SJCRH30 (cell line): ENCODE measurements around the gene ILKAP. TPM values are rescaled to one million over a fixed set of nuclear protein-coding genes. Genes with fewer than 3 reads are reported as not detected.
"Not testable (repeated sequence)": the region's sequence is repeated elsewhere in the genome, so short reads cannot be mapped to it uniquely, and the experiment has no call there.

Source experiments
- DNase-seq, 2 experiments: peaks; one replicate each; pipeline ENCODE4 v3.0.0-alpha.2; 2015 to 2020
- H3K27ac ChIP-seq: fragments of 250-450 bp; sonication (Bioruptor Pico); 2 replicates; pipeline ENCODE4 v1.5.1; 2020; ENCODE audit warnings: mild to moderate bottlenecking, moderate library complexity
- H3K27me3 ChIP-seq: fragments of 250-450 bp; sonication (Bioruptor Pico); 2 replicates; pipeline ENCODE4 v1.5.1; 2020; ENCODE audit warnings: mild to moderate bottlenecking, moderate library complexity
- H3K36me3 ChIP-seq: fragments of 250-450 bp; sonication (Bioruptor Pico); 2 replicates; pipeline ENCODE4 v1.5.1; 2020; ENCODE audit warnings: mild to moderate bottlenecking, moderate library complexity
- H3K4me1 ChIP-seq: fragments of 250-450 bp; sonication (Bioruptor Pico); 2 replicates; pipeline ENCODE4 v1.5.1; 2020; ENCODE audit warnings: mild to moderate bottlenecking, moderate library complexity
- H3K4me3 ChIP-seq: fragments of 250-450 bp; sonication (Bioruptor Pico); 2 replicates; pipeline ENCODE4 v1.5.1; 2020; ENCODE audit warnings: mild to moderate bottlenecking, moderate library complexity
- H3K9me3 ChIP-seq: fragments of 250-450 bp; sonication (Bioruptor Pico); replicated peaks from 2 replicates; pipeline ENCODE4 v1.5.1; 2020; ENCODE audit warnings: mild to moderate bottlenecking, moderate library complexity
- total RNA-seq: library from RNA; depleted of rRNA; stranded (reverse); fragments of >200 nt; shearing (Covaris generic); gene quantifications from 2 replicates; pipeline ENCODE4 v1.2.3, GENCODE V29; 2014

Gene ILKAP
- total RNA-seq, 1 experiment from 2014 or later, result 71.1 TPM

DNA sequence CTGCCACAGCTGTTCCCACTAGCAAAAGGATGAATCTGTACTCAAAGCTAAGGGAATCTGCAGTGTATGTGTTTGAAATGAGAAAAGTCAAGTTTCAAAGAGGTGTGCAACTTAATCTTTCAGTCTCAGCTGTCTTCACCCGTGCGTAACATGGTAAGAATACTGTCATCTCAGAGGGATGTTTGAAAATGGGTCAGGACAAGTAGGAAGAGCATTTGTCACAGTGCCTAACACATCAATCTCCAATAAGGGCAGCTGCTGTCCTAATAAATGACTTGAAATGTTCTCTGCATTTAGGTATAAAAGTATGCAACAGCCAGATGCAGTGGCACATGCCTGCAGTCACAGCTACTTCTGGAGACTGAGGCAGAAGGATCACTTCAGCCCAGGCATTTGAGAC lies 13.1 kb downstream of the ILKAP start:
- H3K27ac ChIP-seq, result no peak overlapping the region
- DNase-seq, result peak in 1 of 2 experiments; percentile 23

DNA sequence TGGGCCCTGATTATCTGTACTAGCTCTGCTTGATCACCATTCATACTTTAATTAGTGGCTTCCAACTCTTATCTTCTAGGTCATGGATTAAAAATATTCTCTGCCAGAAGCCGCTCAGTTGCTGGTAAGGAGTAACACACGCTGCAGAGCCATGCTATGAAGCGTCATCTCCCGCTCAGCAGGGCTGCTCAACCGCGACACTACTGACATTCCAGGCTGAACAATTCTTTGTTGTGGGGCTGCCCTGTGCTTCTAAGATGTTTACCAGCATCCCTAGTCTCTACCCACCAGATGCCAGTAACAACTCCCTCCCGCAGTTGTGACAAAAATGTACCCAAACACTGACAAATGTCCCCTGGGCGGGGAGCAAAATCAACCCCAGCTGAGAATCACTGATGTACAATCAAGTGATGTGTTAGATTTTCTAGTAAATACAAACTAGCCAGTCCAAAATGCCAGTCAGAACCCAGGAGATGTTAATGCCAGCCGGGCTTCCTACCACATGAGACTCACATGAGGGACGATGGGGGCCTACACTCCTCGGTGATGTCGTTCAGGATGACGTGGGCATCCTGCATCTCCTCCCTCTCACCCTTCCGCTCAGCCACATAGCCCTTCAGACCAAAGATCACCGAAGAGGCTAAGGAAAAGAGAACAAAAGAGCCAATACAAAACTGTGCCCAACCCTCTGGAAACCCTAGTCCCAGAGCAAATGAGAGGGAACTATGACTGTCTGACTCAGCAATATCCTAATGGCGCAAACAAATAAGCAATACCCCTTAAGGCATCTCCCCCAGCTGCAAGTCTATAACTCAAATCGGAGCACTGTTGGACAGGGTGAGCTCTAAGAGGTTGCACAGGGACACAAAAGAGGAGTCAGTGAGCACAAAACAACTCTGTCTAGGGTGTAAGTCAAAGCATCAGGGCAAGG lies 15.6 kb downstream of the ILKAP start:
- H3K36me3 ChIP-seq, result peaks cover 89% of the 10 kb centered on the region
- no peak for DNase-seq
- no peaks in the 10 kb centered on the region for H3K9me3 ChIP-seq
- no peaks in the 10 kb centered on the region for H3K4me1 ChIP-seq
- H3K27me3 ChIP-seq, result no peaks in the 10 kb centered on the region
- no peak overlapping the region for H3K27ac ChIP-seq
- no peak overlapping the region for H3K4me3 ChIP-seq

More for the DNA sequence above, 13.1 kb downstream of the ILKAP start:
- no peaks in the 10 kb centered on the region for H3K4me1 ChIP-seq
- no peaks in the 10 kb centered on the region for H3K27me3 ChIP-seq
- H3K9me3 ChIP-seq, result no peaks in the 10 kb centered on the region
- peaks cover 90% of the 10 kb centered on the region for H3K36me3 ChIP-seq
- no peak overlapping the region for H3K4me3 ChIP-seq

DNA sequence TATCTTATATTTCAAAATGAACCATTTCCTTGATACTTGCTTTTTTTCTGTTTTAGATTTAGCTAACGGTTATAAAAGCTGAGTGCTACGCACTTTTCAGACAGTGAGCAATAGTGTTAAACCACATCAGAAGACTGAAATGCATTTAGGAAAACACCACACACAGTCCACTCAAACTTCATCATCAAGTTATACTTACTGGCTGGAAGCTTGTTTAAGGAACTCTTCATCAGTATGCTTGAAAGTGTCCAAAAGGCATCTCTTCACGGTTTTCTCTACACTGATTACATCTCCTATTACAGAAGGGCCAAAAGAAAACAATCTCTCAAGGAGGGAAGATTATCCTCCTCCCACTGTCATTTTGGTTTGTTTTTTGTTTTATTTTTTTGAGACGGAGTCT lies 19.7 kb downstream of the ILKAP start:
- no peak for DNase-seq
- H3K27ac ChIP-seq, result no peak overlapping the region
- H3K9me3 ChIP-seq, result no peaks in the 10 kb centered on the region
- H3K4me3 ChIP-seq, result no peak overlapping the region
- no peaks in the 10 kb centered on the region for H3K27me3 ChIP-seq
- no peaks in the 10 kb centered on the region for H3K4me1 ChIP-seq
- H3K36me3 ChIP-seq, result peaks cover 88% of the 10 kb centered on the region

DNA sequence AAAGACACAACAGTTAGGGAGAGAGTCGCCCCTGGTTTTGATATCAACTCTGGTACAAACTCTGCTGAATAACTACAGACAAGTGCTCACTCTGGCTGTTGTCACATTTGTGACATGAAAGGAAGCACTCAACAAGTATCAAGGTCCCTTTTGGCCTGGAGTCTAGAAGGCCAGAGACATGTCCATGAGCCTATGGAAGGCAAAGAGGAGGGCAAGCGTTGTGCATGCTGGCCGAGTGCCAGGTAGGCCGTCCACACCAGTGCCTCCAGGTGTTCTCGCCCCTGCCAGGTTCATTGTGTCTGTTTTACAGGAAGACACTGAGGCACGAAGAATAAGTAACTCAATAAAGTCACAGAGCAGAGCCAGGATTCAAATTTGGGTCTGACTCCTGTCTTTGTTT lies 21.1 kb downstream of the ILKAP start:
- Histone ChIP-seq H3K9me3 (no peaks in the 10 kb centered on the region), H3K4me3 (no peak overlapping the region), H3K36me3 (peaks cover 88% of the 10 kb centered on the region), H3K4me1 (no peaks in the 10 kb centered on the region), H3K27me3 (no peaks in the 10 kb centered on the region), H3K27ac (no peak overlapping the region)
- no peak for DNase-seq

DNA sequence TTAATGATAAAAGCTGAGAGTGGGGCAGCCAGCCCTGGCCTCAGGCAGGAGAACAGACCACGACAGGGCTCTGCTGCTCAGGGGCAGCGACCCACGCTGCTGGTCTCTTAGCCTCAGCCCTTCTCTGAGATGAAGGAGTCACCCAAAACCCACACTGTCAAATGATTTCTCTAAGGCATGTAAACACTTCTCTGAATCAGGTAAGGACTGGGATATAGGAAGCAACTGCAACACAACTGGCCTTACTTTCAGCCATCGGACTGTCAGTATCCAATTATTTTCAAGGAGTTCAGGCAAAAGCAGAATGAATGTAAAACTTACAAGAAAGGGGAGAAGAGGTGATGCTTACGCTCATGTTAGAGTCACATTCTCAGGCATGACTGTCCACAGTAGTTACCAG lies 22.9 kb downstream of the ILKAP start:
- no peak for DNase-seq
- H3K4me1 ChIP-seq, result no peaks in the 10 kb centered on the region
- no peak overlapping the region for H3K4me3 ChIP-seq
- peaks cover 90% of the 10 kb centered on the region for H3K36me3 ChIP-seq
- no peaks in the 10 kb centered on the region for H3K9me3 ChIP-seq
- no peaks in the 10 kb centered on the region for H3K27me3 ChIP-seq
- no peak overlapping the region for H3K27ac ChIP-seq

- Histone ChIP-seq H3K4me1 (no peaks in the 10 kb centered on the region), H3K27me3 (no peaks in the 10 kb centered on the region), H3K4me3 (no peak overlapping the region), H3K27ac (no peak overlapping the region), H3K9me3 (no peaks in the 10 kb centered on the region), H3K36me3 (peaks cover 83% of the 10 kb centered on the region)
- DNase-seq, result no peak
Measured at GRCh38 chr2:238176613-238177012, 26.9 kb downstream of the ILKAP start.

- no peaks in the 10 kb centered on the region for H3K27me3 ChIP-seq
- no peaks in the 10 kb centered on the region; the same call in 1 of the 2 replicates for H3K4me1 ChIP-seq
- peaks cover 85% of the 10 kb centered on the region for H3K36me3 ChIP-seq
- no peaks in the 10 kb centered on the region for H3K9me3 ChIP-seq
- no peak overlapping the region for H3K27ac ChIP-seq
- no peak for DNase-seq
- H3K4me3 ChIP-seq, result no peak overlapping the region
Measured at GRCh38 chr2:238174701-238175100, 28.8 kb downstream of the ILKAP start.

DNA sequence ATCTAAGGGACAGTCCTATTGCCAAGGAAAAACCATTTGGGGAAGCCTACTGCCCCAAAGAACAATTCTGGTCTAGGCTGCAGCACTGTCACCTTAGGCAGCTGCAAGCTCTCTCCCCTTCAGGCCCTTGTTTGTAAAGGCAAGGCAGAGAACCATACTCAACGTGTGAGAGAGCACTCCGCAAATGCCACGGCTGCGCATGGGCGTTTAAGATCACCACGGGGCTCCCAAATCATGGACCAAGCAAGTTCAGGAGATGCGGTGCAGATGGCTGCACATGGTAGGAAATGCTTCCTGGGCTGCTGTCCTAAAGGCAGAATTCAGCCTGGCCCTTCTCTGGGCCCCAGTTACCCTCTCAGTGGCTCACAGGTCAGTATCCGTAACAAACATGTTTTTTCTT lies 29.2 kb downstream of the ILKAP start:
- H3K4me1 ChIP-seq, result peaks cover 2% of the 10 kb centered on the region; the same call in 1 of the 2 replicates
- H3K9me3 ChIP-seq, result no peaks in the 10 kb centered on the region
- DNase-seq, result no peak
- H3K27ac ChIP-seq, result no peak overlapping the region
- H3K4me3 ChIP-seq, result no peak overlapping the region
- no peaks in the 10 kb centered on the region for H3K27me3 ChIP-seq
- H3K36me3 ChIP-seq, result peaks cover 85% of the 10 kb centered on the region

DNA sequence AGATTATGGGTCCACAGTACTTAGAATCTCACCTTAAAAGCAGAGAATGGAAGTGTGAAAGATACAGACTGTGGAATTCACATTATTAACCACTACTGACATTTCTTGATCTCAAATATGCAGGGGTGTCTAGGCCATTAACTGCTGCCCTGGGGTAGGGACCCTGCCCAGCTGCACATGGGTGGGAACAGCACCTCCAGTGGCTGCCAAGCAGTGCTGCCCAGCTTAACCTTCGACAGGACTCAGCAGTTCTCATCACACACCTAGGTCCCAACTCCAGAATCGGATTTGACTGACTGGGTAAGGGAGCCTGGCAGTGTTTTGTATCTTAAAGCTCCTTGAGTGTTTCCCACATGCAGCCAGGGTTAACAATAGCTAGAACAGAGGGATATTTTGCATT lies 29.8 kb downstream of the ILKAP start:
- Histone ChIP-seq H3K9me3 (no peaks in the 10 kb centered on the region), H3K4me1 (peaks cover 2% of the 10 kb centered on the region; the same call in 1 of the 2 replicates), H3K4me3 (no peak overlapping the region), H3K27me3 (no peaks in the 10 kb centered on the region), H3K36me3 (peaks cover 85% of the 10 kb centered on the region), H3K27ac (no peak overlapping the region)
- no peak for DNase-seq

DNA sequence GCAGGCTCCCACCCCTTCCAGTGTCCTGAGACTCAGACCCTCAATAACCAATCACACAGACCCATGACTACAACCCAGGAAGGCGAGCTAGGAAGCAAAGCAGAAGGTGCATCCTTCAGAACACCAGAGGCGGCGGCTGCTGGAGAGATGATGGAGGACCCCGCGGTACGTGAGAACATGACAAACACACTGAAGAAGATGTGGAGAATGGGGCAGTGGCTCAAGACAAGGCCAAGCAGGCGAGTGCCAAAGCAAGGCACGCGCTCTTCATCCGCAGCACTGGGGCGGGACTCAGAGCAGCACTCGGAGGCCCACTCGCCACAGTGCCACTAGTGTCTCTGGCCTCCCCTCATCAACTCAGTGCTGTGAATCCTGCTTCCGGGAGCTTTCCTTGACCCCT lies 31.1 kb downstream of the ILKAP start:
- DNase-seq, result no peak
- Histone ChIP-seq H3K27me3 (no peaks in the 10 kb centered on the region), H3K9me3 (no peaks in the 10 kb centered on the region), H3K4me3 (no peak overlapping the region), H3K4me1 (peaks cover 2% of the 10 kb centered on the region; the same call in 1 of the 2 replicates), H3K36me3 (peaks cover 76% of the 10 kb centered on the region), H3K27ac (no peak overlapping the region)

DNA sequence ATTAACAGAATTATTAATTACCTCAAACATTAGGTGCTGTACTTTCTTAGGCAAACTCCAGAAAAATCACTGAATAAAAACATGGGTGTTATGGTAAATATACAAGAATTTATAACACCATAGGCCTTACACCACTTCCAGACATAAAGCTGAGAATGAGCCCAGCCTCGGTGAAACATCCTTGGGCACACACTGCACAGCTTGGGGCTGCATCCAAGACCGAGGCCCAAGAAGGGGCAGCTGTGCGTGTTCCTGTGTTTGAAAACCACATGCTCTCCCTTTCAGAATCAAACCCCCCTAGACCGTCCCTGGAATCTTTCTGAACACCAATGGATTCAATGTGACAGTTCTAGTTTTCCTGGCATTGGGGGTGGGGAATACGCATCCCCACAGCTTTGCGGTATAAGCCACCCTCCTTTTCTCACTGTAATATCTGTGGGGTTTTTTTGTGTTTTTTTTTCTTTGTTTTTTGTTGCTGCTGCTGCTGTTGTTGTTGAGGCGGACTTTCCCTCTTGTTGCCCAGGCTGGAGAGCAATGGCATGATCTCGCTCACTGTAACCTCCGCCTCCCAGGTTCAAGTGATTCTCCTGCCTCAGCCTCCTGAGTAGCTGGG lies 31.8 kb downstream of the ILKAP start:
- Histone ChIP-seq H3K36me3 (peaks cover 69% of the 10 kb centered on the region), H3K27ac (no peak overlapping the region), H3K4me1 (peaks cover 2% of the 10 kb centered on the region; the same call in 1 of the 2 replicates), H3K9me3 (no peaks in the 10 kb centered on the region), H3K4me3 (no peak overlapping the region), H3K27me3 (no peaks in the 10 kb centered on the region)
- no peak for DNase-seq

DNA sequence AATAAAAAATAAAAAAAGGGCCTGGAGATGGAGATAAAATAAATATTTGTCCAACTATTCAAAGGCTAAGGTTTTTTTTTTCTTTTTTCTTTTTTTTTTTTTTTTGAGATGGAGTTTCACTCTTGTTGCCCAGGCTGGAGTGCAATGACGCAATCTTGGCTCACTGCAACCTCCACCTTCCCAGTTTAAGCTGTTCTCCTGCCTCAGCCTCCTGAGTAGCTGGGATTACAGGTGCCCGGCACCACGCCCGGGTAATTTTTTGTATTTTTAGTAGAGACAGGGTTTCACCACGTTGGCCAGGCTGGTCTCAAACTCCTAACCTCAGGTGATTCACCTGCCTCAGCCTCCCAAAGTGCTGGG lies 32.4 kb downstream of the ILKAP start:
- not testable (repeated sequence) for H3K9me3 ChIP-seq, H3K4me1 ChIP-seq, DNase-seq, H3K4me3 ChIP-seq, H3K27ac ChIP-seq, H3K27me3 ChIP-seq
- peaks cover 63% of the 10 kb centered on the region for H3K36me3 ChIP-seq

- Histone ChIP-seq H3K27ac (no peak overlapping the region), H3K27me3 (no peaks in the 10 kb centered on the region), H3K9me3 (no peaks in the 10 kb centered on the region), H3K4me1 (peaks cover 2% of the 10 kb centered on the region; the same call in 1 of the 2 replicates), H3K4me3 (no peak overlapping the region), H3K36me3 (peaks cover 60% of the 10 kb centered on the region)
- no peak for DNase-seq
Measured at GRCh38 chr2:238170386-238171071, 33.0 kb downstream of the ILKAP start.

GRCh38 chr2:238169708-238170251 lies 33.7 kb downstream of the ILKAP start:
- DNase-seq, result no peak
- no peaks in the 10 kb centered on the region for H3K27me3 ChIP-seq
- peaks cover 2% of the 10 kb centered on the region; the same call in 1 of the 2 replicates for H3K4me1 ChIP-seq
- H3K36me3 ChIP-seq, result peaks cover 53% of the 10 kb centered on the region
- H3K4me3 ChIP-seq, result no peak overlapping the region
- no peaks in the 10 kb centered on the region for H3K9me3 ChIP-seq
- no peak overlapping the region for H3K27ac ChIP-seq
